GM20000 (cell line): ENCODE measurements around the gene DAG1.

ENCODE experiments used
- DNase-seq: peaks from one replicate; pipeline ENCODE4 v3.0.0; 2012; ENCODE audit warnings: low spot score
- CTCF ChIP-seq: IDR thresholded peaks from 2 replicates; pipeline ENCODE4 v1.5.1; 2012; ENCODE audit warnings: mild to moderate bottlenecking, control low read depth; ENCODE audit errors: extremely low read depth, missing control alignments

DAG1 gene

DNA sequence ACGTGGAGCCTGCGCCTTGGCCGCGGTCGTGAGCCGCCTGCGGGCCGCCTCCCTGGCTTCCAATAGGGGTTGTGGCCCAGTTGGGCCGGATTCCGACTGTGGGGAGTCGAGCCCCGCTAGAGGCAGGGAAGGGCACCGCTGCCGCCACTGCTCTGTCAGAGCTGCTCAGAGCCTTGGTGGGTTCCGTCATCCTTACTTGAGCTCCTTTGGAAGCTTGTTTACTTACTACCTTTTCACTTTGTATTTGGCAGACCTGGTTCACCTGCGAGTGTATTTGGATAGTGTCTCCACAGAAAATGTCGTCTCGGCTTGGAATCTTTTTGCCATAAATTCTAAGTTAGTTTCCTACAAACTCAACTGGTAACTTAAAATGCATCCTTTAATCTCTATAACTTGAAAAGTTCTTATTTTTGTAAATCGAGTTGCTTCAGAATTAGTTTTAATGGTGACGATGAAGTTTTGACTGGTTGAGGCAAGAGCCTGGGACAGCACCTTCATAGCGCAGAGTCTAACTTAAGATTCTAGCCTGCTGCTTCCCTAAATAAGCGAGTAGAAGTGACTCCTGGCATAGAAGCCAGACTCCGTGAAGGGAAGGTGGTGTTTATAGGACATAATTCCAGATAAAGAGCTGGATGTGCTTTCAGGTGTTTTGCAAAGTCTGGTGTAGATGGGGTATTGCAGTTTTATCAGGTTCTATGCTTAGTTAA is 800 bp downstream of the DAG1 start:
- no peak for TF ChIP-seq CTCF
- no peak for DNase-seq

- no peak for DNase-seq
- TF ChIP-seq CTCF = no peak
Observed at GRCh38 chr3:49471856-49472495, 1.9 kb downstream of the DAG1 start.

GRCh38 chr3:49476563-49476962 is 6.5 kb downstream of the DAG1 start:
- peak; percentile 36 for DNase-seq
- no peak for TF ChIP-seq CTCF

DNA sequence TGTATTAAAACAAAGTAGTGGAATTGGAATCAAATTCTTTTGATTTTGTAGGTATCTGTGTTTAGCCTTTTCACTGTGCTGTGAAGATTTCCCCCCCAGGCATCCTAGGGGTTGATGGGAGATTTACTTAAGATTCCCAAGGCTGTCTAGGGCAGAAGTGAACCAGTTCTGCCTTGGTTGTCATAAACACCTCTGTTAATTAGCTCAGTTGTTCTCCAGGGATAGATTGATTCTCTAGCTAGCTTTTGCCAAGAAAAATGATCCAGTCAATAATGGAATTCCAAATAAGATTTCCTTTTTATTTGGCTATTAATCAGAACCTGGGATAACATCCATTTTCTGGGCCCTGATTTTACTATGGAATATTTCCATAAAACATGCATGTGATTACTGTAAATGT is 12.7 kb downstream of the DAG1 start:
- no peak for TF ChIP-seq CTCF
- no peak for DNase-seq

- no peak for TF ChIP-seq CTCF
- no peak for DNase-seq
Observed at GRCh38 chr3:49484471-49484870, 14.4 kb downstream of the DAG1 start.

DNA sequence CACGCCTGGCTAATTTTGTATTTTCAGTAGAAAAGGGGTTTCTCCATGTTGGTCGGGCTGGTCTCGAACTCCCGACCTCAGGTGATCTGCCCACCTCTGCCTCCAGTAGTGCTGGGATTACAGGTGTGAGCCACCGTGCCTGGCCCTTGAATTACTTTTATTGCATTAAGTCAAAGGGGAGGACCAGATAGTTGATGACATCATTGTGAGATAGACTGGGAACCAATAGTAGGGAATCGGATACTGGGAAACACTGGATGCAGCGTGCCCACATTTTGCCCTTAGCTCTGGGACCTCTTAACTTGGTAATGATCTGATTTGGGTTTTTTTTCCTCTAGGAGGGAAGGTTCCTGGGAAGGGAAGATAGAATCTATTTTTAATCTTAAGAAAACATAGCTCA is 19.2 kb downstream of the DAG1 start:
- TF ChIP-seq CTCF = no peak
- no peak for DNase-seq

DNA sequence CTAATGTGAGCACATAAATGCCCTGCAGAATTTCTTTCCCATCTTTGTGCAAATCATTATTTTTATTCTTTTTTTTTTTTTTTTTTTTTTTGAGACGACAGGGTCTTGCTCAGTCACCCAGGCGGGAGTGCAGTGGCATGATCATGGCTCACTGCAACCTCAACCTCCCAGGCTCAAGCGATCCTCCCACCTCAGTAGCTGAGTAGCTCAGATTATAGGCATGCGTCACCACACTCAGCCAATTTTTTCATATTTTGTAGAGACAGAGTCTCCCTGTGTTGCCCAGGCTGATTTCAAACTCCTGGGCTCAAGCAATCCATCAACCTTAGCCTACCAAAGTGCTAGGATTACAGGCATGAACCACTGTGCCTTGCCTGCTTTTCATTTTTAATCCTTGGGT is 22.9 kb downstream of the DAG1 start:
- no peak for TF ChIP-seq CTCF

More for the DNA sequence above, 22.9 kb downstream of the DAG1 start:
- no peak for DNase-seq
